ENCODE data around the gene PURB.
"Not testable (repeated sequence)": the region's sequence is repeated elsewhere in the genome, so short reads cannot be mapped to it uniquely, and the experiment has no call there.

PURB gene

DNA sequence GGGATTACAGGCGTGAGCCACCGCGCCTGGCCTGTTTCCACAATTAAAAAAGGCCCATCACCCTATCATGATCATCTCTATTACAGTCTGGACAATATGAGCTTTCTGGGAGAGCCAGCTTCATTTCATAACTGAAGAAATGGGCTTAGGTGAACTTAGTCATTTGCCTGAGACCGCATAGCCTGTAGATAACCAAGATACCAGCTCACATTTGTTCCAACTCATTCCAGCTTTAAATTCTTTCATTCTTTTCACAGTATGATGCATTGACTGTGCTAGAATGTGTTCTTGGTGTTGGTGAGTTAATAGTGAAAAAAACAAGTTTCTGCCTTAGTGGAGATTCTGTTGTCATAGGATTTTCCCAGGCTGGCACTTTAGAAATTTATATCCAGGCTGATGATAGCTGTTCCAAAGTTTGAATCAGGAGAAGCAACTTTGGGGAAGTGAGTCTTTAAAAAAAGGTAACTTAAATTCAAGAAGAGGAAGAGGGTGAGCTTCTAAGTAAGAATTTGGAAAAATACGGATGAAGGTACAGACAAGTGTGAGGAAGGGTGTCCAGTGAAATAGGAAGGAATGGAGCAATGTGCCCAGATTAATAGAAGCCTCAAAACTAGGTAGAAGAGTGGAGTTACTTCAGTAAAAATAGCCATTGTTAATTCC, 35.3 kb downstream of the PURB start:
- no peak for DNase-seq

DNA sequence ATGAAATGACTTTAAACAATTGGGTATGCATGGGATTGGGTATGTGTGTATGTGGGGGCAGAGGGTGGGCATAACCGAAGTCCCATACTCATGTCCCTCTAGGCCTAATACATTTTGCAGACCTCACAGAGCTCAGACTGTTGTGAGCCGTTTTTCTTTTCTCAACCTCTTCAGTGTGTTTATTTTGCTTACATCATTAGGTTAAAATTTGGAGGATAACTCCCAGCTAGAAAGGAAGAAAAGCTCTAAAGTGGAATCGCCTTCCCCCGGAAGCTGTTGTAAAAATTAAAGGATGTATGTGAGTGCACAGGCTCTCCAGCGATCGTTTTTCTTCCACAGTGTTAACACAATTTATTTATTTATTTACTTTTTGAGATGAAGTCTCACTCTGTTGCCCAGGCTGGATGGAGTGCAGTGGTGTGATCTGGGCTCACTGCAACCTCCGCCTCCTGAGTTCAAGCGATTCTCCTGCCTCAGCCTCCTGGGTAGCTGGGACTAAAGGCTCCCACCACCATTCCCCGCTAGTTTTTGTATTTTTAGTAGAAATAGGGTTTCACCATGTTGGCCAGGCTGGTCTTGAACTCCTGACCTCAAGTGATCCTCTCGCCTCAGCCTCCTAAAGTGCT, 36.0 kb downstream of the PURB start:
- no peak for DNase-seq

DNA sequence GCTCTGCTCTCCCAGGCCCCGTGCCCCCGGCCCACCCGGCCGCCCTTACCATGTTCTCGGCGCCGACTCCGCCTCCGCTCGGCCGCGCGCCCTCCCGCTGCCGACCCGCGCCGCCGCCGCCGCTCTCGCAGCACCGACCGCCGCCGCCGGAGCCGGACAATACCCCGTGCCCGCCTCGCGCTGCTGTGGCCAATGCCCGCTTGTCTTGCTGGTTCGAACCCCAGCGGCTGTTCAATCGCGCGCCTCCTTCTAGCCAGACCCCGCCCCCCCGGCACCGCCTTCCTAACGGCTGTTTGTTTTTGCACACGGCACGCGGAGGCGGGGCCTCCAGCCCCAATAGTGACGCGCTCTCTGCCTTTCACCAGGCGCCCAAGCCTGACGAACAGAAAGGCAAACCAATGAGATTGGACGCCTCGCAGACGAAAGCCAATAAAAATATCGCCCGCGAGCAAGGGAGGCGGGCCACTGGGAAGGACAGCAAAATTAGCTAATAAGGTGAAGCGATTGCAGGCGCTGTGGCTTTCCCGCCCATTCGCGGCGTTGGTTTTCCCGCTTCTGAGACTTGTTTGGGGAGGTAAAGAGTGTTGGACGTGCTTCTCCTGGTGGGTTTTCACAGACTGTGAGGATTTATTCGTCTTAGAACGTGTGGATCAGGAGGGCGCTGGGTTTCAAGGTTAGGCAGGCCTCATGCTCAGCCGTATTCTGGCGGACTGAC, 37.3 kb downstream of the PURB start, which contains the start of gene H2AZ2:
H2AZ2 (minus strand) TSS at position 168 of the 715 bp plus-strand sequence; CDS start at position 52, 116 bp downstream.
- peak; percentile 97 for DNase-seq

DNA sequence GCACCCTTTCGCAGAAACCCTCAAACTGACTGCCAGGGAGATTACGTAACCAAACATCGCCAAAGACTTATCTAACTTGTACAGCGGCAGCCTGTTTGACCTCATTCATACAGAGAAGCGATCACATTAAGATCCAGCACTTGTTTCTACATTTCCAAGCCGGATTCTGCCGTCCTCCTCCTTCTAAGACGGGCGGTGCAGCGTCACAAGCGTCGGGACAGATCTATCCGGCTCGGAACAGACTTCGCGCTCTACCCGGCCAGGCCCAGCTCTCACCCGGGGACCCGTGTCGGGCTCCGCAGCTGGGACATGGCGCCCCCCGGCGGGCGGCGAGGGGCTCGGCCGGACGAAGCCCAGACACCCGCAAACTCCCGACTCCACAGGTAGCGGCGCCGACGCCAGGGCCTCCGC, 37.8 kb downstream of the PURB start:
- DNase-seq: no peak

DNA sequence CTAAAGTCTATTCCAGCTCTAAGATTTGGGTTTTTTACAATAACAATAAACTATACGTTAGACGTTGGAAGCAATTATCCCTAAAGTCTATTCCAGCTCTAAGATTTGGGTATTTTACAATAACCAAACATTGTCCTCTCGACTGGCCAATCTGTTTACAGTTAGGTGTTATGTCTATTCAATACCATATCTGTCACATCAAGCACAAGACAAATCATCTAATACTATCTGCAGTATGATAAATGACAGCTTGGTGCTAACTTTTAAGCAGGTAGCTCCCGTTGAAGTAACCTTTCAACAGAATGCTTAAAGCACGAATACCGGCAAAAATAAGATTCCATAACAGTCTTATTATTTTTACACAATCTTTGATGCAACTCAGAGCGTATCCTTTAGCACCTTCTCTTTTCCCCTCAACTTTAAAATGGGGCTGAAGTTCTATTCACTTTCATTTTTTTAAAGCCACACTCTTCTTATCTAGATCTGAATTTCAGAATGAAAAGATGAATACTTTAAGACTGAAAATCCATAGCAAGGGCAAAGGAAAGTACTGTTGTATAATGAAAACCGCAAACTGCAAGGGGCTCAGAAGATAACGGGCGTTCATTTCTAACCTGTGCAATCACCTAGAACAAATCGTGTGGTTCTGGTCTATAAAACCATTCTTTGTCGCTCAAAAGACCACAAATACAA, 38.4 kb downstream of the PURB start:
- no peak for DNase-seq

DNA sequence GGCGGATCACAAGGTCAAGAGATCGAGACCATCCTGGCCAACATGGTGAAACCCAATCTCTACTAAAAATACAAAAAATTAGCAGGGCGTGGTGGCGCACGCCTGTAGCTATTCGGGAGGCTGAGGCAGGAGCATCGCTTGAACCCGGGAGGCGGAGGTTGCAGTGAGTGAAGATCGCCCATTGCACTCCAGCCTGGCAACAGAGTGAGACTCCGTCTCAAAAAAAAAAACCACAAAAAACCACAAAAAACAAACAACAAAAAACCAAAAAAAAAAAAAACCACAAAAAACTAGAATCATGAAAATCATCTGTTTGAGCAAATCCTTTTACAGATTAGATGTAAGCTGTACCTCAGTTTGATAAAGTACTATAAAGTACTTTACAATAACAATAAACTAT, 38.9 kb downstream of the PURB start:
- not testable (repeated sequence) for DNase-seq

DNA sequence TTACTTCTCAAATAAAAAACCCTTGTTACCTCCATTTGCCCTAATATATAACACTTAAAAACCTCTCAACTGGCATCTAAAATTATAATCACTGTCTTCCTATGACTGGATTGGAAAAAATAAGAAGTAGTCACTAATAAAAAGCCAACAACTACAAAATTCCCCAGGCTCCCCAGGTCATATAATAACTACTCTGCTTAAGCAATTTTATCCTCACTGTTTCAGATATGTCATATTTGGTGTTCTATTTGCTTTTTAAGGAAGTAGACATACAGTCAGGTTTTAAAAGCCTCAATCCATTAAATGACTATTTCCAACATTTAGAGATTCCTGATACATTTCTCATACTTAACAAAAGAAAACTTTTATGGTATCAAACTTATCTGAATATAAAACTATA, 39.9 kb downstream of the PURB start:
- DNase-seq: no peak

DNA sequence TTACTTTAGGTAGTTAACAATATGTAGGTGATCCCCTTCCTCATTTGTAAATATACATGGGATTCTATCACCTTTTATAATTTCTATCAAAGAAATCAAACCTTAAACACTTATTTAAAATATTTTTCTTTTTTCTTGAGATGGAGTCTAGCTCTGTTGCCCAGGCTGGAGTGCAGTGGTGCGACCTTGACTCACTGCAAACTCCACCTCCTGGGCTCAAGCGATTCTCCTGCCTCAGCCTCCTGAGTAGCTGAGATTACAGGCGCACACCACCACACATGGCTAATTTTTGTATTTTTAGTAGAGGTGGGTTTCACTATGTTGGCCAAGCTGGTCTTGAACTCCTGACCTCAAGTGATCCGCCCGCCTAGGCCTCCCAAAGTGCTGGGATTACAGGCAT, 41.9 kb downstream of the PURB start:
- DNase-seq: not testable (repeated sequence)

DNA sequence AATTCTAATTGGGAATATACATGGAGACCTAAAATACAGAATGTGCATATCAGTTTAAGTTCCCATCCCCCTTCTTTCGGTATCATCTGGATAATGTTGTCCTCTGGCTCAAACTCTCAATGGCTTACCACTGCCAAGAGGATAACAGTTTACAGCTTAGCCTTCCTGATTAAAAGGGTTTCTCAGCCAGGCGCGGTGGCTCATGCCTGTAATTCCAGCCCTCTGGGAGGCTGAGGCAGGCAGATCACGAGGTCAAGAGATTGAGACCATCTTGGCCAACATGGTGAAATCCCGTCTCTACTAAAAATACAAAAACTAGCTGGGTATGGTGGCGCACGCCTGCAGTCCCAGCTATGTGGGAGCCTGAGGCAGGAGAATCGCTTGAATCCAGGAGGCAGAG, 42.7 kb downstream of the PURB start:
- DNase-seq: not testable (repeated sequence)

DNA sequence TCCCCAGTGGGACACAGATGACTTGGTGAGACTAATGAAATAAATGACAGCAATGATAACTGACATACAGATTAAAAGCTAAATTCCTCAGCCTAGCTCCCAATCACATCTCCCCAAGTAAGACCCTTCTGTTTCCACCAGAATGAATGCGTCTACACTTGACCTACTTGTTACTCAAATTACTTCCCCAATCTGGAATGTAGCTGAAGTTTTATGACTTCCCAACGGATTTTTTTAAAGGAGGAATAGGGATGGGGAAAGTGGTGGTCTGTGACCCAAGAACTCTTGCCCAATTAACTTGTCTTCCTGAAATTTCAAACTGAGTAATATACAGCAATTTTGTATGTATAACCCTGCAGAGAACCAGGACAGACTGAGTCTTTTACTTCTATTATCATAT, 46.6 kb downstream of the PURB start:
- no peak for DNase-seq

DNA sequence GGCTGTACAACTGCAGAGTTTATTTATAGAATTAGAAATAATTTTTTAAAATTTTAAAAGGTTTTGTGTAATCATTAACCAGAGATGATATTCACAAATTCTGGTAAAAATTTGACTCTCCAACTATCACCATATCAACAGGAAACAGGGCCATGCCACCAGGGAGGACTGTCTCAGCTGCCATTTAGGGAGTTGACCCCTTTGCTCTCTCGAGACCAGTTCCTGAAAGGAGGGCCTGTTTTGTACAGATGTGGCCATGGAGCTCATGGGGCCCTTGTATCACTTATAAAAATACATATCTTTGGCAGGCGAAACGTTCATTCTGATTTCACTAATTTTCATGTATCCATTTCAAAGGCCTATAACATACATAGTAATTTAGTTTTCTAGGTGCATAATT, 57.8 kb downstream of the PURB start:
- no peak for DNase-seq
